Endothelial cell of umbilical vein (primary cell): ENCODE data around the gene BCR.

ENCODE experiments used
- CTCF ChIP-seq, 2 donors: IDR thresholded peaks; 1 replicate in 1 of 2; 2 replicates in 1 of 2; pipeline ENCODE4 v1.5.1; 2011; ENCODE audit warnings: low read length in 2 of 2, mild to moderate bottlenecking in 2 of 2, moderate library complexity in 2 of 2, control low read depth in 1 of 2, inconsistent platforms in 1 of 2, low read depth in 1 of 2; ENCODE audit not compliant: insufficient read depth in 1 of 2; ENCODE audit errors: extremely low read depth in 1 of 2
- EZH2 ChIP-seq: IDR thresholded peaks from 2 replicates; pipeline ENCODE4 v1.6.1; 2012; ENCODE audit warnings: borderline replicate concordance, low read depth, mild to moderate bottlenecking, moderate library complexity, low read length, inconsistent platforms; ENCODE audit not compliant: severe bottlenecking
- FOS ChIP-seq: IDR thresholded peaks from 2 replicates; pipeline ENCODE4 v1.6.1; 2011; ENCODE audit warnings: mild to moderate bottlenecking, low read length, moderate library complexity, borderline replicate concordance; ENCODE audit not compliant: insufficient read depth
- MAX ChIP-seq: IDR thresholded peaks from 2 replicates; pipeline ENCODE4 v1.6.1; 2011; ENCODE audit not compliant: insufficient read depth, insufficient read length
- MYC ChIP-seq: IDR thresholded peaks from one replicate; pipeline ENCODE4 v1.6.1; 2011; ENCODE audit warnings: mild to moderate bottlenecking, low read depth, low read length
- POLR2A ChIP-seq: IDR thresholded peaks from 2 replicates; pipeline ENCODE4 v1.6.1; 2012; ENCODE audit warnings: low read depth, mild to moderate bottlenecking, control low read depth, low read length
- POLR2AphosphoS5 ChIP-seq: IDR thresholded peaks from 2 replicates; pipeline ENCODE4 v1.6.1; 2012; ENCODE audit warnings: low read depth, mild to moderate bottlenecking, control low read depth, low read length, moderate library complexity; ENCODE audit not compliant: insufficient read depth

- TF ChIP-seq CTCF (IDR thresholded peaks at IDR 0.05; ENCODE audit: extremely low read depth in 1 of 2, insufficient read depth in 1 of 2, low read depth in 1 of 2, low read length in 2 of 2) (no peak), POLR2A (no peak), EZH2 (no peak), POLR2AphosphoS5 (no peak), MAX (no peak), MYC (no peak), FOS (no peak)
Observed at GRCh38 chr22:23143119-23143518, 37.2 kb upstream of the BCR start.
